ENCODE measurements around the gene MYRFL.

Gene MYRFL

DNA sequence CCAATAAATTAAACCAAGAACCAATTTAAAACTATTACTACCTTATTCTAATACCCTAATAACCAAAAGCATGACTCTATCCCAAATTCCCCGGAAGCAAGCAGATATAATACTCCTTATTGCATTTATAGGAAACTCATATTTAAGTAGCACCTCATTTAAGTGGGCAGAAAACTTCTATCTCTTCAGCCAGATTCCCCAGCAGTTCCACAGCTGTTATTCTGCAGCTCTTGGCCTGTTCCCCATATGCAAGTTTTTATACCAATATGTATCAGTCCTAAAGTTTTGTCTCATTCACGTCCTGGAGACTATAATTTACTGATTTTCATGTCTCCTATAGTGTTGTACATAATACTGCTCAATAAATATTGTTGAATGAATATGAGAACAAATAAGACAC, 106.5 kb downstream of the MYRFL start:
- no peak for DNase-seq

DNA sequence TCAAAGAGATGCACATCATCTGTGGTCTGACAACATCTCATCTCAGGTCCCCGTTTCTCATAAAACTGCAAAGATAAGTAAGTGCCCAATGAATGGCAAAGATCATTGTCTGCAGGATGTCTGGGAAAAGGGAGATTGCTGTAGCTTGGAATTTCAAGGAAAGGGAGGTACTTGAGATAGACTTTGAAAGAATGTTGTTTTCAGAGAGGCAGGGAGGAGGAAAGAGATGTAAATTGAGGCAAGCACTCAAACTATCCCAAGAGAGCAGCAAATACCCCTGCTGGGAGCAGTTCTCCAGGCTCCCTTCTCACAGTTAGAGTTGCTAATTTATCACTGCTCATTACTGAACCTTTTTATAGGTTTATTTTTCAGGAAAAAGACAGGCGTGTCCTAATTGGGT, 107.1 kb downstream of the MYRFL start:
- DNase-seq: no peak

DNA sequence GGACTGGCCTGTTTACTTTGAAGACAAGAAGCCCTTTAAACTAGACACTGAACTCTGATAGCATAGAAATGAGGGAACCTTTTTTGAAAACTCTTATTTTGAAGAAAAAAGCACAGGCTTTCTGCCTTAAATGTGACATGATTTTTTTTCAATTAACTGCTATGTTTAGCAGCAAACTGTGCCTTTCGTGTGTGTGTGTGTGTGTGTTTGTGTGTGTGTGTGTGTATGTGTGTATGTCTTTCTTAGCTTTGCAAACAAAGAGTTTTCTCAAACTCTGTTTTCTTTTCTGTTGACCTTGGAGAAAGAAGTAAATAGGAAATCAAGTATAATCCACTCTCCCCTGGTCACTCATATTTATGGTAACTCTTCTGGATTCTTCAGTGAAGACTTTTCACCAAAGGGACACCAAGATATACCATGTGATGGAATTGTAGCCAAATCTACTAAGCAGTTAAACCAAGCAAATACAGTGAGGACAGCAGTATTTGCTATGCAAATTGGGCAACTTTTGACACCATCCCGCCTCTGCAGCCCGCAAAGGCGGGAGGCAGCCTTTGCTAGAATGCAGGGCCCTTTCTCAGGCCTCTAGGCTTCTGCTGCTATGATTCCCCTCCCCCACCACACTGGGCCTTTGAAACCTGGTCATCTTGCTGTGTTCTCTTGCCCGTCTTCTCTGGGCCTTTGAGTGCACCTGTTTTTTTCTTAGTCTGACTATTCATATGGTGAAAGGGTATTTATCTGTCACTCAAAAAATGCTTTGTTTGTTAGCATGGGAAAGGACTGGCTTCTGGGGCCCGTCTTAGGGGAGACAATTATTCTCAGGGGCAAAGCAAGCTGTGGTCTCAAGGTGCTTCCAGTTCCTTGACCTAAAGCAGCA, 107.9 kb downstream of the MYRFL start:
- no peak for DNase-seq

DNA sequence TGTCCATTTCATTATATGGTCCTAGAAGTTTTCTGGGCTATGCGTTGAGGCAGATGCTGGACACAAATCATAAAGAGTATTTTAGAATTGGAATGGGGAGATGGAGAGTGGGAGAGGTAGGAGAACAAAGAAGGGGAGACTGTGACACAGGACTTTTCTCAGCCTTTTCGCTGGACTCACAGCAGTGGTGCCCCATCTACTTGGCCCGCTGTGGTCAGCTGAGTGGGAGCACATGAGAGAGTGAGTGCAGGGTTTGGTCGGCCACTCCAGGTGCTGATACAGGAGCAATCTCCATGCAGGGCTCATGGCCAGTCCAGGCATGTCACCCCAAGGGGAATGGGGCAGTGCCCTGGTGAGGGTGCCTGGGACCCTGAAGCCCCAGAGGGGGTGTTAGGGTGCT, 109.0 kb downstream of the MYRFL start:
- no peak for DNase-seq

DNA sequence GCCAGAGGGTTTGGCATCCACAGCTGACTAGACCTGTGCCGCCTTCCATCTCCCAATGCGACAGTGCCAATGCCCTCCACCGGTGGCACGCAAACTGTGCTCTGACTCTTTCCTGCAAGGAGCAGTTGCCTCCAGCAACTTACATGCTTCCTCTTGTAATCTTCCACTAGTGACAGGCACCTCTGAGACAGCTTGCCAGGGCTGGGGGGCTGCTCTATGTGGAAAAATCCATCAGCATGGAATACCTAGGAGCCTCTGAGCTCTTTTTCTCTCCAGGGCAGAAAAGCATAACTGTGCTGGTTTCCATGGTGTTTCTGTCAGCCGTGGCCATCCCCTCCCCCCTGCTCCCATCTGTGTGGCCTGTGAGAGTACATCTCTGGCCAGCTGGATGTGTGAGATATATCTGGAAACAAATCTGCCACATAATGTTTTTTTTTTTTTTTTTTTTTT, 110.6 kb downstream of the MYRFL start:
- peak in 25 of 56 donors; percentile 1 to 40 (median 11) for DNase-seq

DNA sequence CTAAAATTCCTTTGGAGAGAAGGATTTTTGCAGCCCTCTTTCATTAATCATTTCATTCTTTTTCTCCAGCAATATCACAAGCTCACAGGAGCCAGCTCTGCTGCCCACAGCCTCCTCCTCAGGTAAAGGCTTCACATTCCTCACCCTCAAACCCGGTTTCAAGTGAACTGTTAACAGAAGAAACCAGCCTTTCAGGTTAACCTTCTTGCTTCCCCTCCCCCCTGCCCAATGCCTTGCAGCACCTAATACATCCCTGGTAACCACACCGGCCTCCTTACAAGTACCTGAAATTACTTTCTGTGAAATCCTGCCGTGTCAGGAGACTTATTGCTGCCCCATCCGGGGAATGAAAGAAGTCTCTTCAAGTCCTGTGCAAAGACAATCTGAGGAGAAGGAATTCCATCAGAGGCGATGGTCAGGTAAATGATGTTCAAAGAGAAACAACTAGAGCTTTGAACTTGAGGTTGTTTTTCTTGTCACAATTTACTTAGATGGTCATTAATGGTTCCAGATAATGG, 111.2 kb downstream of the MYRFL start:
- no peak for DNase-seq

DNA sequence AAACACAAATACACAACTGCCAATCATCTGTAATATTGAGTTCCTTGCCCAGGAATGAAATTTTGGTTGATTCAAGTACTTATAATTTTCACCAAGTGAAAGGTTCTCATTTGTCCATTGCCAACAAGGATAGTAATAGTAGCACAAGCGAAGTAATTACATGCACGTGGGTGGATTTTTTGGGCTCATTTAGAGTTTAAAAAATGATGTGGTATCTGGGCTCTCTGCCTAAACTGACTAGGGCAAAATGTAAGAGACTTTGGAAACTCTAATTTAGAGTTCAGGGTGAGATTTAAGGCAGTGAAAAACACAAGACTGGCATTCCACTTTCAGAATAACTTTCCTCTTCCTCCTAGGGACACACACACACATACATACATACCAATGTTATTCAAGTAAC, 111.7 kb downstream of the MYRFL start:
- no peak for DNase-seq

DNA sequence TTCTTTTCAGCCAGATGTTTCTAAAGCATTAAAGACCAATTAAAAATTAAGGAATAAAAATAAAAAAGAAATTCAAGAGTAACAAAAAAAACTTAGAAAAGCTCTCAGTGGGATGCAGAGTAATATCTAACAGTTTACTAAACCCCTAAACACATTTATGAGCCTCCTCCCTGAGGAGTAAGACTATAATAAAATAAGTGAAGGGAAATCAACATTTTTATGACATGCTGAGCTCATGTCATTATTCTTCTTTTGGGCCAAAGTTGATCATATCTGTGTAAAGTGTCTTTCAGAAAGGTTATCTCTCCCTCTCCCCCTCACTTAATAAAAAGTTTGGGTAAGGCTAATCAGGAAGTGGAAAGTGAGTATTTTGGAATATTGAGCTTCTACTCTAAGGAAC, 122.1 kb downstream of the MYRFL start:
- no peak for DNase-seq

DNA sequence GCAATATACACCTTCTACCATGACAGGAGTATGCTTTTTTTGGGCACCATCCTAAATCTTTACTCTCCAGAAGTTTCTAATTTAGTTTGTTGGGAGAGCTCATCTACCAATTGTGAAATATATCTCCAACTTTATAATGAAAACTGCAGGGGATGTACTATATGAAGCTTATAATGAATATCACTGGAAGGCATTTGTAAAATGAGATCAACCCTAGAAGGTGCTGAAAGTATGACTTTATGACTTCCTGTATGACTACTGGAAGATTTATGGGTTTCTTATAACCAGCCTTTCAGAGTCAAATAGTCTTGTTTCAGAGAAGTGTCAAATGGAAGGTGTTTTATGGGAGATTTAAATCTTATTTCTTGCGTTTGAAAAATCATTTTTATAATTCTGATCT, 122.9 kb downstream of the MYRFL start:
- no peak for DNase-seq

DNA sequence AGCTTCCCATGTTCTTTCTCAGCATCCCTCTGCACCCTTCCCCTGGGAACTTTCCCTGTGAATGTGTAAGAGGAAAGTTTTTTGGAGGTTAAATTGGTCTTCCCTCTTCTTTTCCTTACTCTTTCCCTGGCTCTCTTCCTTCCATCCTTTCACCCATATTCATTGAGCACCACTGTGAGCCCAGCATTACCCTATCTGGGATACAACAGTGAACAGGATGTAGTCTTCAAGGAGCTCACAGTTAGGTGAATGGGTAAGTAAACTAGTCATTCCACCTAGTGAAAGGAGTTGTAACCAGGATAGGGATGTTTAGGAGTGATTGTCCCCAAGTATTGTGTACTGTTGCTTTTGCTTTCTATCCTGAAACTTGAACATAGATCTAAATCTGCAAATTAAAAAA, 123.8 kb downstream of the MYRFL start:
- no peak for DNase-seq

DNA sequence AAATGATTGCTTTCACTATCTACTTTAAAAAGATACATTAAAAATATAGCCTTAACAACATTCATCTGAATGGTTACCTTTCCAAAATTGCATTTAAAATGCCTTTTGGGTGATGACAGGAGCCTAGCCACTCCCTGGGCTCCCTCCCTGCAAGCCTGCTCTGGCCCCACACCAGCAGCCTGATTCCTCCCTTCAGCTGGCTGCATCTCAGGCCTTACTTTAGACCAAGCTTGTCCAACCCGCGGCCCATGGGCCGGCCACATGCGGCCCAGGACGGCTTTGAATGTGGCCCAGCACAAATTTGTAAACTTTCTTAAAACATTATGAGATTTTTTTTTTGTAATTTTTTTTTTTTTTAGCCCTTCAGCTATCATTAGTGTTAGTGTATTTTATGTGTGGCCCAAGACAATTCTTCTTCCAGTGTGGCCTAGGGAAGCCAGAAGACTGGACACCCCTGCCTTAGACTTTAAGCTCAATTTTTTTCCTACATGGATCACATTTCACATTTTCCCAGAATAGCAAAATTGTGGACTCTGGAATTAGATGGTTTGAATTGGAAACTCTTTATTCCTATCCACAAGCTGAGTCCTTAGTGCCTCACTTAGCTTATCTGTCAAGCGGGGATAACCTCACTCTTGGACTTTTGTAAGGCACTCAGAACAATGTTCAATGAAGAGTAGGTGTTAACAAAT, 124.4 kb downstream of the MYRFL start:
- no peak for DNase-seq

DNA sequence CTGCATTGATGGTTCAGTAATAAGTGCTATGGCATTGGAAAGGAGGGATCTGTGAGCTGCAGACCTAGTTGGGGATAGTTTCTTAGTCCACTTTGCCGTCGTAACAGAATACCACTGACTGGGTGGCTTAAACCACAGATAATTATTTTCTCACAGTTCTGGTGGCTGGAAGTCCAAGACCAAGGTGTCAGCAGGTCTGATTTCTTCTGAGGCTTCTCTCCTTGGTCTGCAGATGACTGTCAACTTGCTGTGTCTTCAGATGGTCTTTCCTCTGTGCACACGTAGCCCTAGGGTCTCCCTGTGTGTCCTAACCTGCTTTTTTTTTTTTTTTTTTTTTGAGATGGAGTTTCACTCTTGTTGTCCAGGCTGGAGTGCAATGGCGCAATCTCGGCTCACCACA, 126.1 kb downstream of the MYRFL start:
- DNase-seq: no peak

DNA sequence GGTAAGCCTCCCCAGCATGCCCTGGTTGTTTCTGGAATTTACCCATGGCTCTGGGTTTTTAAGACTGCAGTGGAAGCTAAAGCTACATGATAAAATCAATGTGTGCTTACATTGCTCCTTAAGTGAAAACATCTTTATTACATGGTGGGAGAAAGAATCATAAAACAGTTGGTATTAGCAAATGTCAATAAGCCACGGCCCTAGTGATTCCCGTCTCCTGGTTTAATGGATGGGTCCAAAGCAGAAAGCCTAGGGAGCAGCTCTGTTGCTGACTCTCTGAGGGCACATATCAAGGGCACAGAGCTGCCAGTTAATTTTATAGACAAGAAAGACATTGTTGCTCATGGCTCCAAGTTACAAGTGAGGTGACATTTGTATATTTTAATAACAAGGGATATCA, 127.9 kb downstream of the MYRFL start:
- no peak for DNase-seq

DNA sequence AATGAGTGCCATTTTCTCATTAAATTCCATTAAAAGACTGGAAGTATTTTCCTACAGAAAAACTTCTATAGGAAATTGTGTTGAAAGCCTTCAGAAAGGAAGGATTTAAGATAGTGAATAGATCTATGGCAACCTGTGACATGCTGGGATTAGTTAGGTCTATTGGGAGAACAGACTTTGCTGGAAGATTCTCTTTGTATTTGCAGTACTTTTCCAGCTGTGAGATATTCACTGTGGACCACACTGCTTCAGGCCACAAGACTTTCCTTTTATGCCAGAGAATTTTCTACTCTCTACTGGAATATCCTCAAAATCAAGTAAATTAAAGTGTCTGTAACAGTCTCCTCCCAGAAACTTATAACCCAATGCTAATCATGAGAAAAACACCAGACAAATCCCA, 136.2 kb downstream of the MYRFL start:
- DNase-seq: no peak

DNA sequence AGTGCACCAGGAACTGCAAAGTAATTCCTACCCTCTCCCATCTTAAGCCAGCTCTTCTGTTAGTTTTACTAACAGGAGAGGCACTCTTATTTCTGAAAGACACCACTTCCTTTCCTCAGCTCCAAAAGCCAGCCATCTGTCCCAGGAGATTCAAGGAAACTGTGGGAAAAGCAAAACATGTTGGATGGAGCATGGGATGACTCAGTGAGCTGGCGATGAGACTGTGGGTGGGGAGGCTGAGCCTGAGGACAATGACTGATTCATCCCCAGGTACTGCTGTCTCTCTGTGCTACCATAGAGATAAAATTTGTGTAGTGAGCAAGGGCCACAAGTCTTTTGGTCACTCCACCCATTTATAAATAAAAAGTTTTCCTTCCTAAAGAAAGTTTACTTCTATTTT, 141.4 kb downstream of the MYRFL start:
- DNase-seq: peak in 20 of 56 donors; percentile 0 to 32 (median 8)

DNA sequence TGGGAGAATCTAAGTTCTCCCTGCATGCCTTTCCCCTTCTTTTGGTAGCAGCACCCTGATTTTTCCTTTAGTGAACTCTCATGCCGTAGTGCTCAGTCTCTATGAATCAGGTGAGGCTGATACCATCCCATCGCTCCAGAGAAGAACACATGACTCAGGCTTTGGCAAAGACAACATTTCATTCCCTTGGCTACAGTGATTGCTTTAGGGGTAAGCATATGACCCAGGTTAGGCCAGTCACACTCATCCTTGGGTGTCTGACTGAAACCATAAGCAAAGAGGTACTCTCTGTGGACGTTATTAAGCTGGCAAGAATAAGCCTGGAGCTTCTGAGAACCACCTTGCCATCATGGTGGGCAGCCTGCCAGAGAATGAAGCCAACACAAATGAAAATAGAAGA, 141.8 kb downstream of the MYRFL start:
- no peak for DNase-seq

DNA sequence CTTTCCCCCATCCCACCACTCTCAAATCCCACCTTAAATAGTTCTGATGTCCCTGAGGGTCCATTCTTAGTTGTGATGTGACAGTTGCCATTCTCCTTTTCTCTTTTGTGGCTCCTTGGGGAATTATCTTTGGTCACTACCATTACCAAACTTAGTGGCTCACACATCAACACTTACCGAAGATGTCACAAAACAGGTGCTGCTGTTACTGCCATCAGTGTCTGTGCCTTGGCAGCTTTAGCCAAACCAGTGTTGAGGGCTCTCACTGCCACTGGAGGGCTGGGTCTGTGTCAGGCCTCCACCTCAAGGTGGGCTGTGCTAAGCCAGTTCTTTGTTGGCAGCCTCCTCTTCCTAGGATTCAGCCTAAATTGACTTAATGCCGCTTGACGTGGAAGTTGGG, 144.0 kb downstream of the MYRFL start:
- DNase-seq: no peak

DNA sequence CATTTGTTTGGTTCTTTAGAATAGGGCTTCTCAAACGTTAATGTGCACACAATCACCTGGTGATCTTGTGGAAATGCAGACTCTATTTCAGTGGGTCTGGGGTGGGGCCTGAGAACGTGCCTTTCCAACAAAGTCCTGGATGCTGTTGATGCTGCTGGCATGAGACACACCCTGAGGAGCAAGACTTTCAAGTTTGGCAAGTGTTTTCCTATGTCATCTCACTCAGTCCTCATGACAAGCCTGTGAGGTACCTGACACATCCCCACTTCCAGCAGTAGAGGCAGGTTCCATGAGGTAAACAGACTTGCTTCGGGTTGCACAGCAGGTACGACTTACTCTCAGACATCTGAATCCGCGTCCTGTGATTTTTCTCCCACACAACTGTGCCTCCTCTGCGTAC, 147.1 kb downstream of the MYRFL start:
- DNase-seq: no peak

DNA sequence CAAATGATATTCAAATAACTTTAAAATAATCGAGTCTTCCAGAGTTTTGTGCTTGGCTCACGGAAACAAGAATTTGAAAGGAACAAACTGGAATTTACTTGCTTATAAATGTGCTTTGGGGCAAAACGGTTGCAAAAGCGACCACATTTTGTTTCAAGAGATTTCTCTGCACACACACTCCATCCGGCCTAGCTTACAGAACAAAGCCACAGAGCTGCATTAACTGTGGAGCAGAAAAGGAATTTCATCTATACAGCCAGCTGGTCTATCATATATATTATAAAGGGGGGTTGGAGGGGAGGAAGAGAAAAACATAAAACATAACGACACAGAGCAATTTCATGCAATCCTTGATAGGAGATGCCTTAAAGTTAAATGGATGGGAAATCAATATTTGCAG, 153.0 kb downstream of the MYRFL start:
- no peak for DNase-seq

DNA sequence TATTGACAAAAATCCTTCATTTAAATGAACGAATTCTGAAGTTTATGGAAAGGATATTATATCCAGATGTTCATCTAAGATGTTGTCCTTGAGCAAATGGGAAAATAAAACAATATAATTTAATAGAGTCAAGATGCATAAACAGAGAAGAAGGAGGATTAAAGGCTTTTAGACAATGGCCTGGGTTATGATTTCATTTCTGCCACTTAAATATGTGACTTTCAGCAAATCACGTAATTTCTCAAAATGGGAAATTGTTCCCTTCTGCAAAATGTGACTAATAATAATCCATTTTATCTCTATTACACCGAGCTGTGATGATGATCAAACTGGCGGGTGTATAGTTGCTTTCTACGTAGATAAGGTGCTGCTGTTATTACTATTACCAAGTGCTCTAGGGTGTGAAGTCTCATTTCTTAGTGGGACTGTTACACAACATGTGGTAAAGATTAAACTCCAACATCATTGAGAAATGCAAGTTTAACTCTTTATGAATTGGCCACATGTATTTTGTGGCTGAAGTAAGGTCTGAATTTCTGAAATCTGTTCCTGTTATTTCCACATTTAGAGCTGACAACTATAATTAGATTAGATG, 157.0 kb downstream of the MYRFL start:
- DNase-seq: no peak

DNA sequence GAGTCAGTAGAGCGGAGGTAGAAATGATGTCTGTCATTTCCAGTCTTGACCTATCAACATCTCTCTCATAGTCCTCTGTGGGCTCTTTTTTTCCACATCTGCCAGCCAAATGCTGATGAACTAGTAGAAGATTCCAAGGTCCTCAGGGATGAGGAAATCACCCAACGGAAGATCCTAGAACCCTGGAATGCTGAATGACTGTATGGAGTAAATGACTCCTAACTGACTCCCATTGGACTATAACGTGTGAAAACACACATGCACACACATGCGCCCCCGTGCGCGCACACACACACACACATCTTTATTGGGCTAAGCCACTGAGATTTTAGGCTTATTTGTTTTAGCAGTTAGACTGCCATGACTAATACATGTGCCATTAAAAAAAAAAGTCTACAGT, 159.2 kb downstream of the MYRFL start:
- no peak for DNase-seq

DNA sequence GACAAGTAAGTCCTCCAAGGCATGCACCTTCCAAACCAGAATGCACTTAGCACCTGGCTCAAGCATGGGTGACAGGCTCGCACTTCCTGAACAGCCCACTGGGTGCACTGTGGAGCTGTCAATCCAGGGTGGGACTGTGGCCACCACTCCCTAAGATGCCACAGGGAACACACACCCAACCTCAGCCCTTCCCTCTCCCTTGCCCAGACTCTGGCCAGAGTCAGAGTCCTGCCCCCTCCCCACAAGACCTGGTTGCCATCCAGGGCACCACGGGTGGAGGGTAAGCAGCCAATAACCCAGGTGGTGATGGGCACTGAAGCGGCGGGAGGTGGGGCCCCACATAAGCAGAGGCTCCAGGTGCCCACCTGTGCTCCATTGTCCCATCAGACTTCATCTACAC, 160.6 kb downstream of the MYRFL start:
- no peak for DNase-seq
